Measurements from ENCODE around the gene MRPS9.

The MRPS9 gene

DNA sequence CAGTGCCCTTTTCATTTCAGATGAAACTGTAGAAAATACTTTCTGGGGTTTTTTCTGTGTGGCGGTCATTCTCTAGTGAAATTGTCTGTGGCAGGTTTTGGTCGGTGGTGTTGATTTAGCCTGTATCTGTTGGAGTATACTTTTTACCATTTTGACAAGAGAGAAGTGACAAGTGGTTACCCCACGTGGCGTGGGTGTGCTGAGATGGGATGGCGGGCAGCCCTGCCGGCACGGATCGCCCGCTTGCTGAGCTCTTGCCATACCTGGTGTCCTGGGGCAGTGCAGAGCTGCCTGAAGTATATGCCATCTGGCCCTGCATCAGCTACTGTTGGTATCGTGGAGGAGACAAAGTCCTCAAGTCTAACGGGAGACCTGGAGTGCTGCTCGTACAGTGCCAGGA, 64.1 kb downstream of the MRPS9 start:
- in situ Hi-C loops (cut with MboI; ENCODE audit: low sequenced_read_pairs, unreplicated experiment) = no loop called here
- no peak for DNase-seq (ENCODE audit: low spot score)
- TF ChIP-seq CTCF (IDR thresholded peaks at IDR 0.05; ENCODE audit: borderline replicate concordance, control extremely low read depth, extremely low read depth, insufficient read depth, missing control alignments) = no peak

DNA sequence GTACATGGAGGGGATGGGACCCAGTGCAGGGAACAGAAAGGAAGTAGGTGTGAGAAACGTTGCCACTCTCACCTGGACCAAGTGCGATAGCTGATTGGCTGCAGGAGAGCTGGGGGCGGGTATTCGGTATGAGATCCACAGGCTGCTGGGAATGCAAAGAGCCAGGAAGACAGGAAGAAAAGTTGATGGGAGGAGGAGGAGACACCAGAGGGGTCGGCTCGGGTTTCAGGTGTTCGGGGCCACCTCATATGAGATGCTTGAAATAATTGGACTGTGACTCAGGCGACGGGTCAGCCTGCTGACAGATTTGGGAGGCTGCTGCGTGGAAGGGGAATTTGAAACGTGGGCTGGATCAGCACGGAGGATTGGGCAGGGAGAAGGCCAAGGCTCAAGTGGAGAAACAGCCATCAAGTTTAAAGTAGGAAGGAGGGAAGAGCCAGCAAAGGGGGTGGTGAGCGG, 65.1 kb downstream of the MRPS9 start:
- no peak for TF ChIP-seq CTCF (IDR thresholded peaks at IDR 0.05; ENCODE audit: borderline replicate concordance, control extremely low read depth, extremely low read depth, insufficient read depth, missing control alignments)
- DNase-seq (ENCODE audit: low spot score) = no peak
- in situ Hi-C loops (cut with MboI; ENCODE audit: low sequenced_read_pairs, unreplicated experiment) = no loop called here

DNA sequence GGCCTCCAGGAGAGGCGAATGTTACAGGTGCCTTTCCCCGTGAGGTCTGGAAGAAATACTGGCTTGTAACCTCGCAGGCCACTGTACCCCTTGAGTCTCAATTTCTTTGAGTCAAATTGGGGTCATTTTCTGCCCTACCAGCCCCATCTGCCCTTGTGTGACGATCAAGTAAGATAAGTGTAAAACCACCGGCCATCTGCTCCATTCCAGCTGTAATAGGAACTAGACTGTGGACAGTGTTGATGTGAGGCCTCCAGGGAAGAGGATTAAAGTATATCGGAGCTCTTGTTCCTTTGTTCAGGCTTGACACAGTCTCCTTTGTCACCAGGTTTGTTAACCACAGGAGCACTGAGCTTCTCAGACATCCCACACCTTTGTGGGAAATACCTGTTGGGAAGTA, 65.6 kb downstream of the MRPS9 start:
- in situ Hi-C loops (cut with MboI; ENCODE audit: low sequenced_read_pairs, unreplicated experiment) = no loop called here
- no peak for DNase-seq (ENCODE audit: low spot score)
- TF ChIP-seq CTCF (IDR thresholded peaks at IDR 0.05; ENCODE audit: borderline replicate concordance, control extremely low read depth, extremely low read depth, insufficient read depth, missing control alignments) = no peak

DNA sequence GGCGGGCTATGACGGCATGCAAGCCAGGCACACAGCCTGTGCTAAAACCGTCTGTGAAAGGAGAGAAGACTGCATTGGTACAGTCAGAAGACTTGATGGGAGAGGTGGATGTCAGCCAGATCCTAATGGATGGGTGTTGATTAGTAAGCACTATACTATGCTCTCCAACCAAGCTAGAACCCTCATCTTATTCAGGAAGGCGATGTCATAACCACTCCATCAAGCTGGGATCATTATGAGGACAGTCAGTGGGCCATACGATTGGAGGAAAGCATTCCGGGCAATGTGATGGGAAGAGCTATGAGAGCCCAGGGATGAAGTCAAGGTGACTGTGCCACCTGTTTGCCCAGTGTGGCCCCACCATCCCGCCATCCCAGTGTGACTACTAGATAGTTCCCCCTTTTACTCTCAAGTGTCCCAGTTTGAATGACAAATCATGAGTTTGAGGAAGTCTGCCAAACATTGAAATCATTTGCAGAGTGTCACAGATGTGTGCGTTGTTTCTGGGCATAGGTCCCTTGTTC, 66.4 kb downstream of the MRPS9 start:
- no peak for TF ChIP-seq CTCF (IDR thresholded peaks at IDR 0.05; ENCODE audit: borderline replicate concordance, control extremely low read depth, extremely low read depth, insufficient read depth, missing control alignments)
- no peak for DNase-seq (ENCODE audit: low spot score)
- in situ Hi-C loops (cut with MboI; ENCODE audit: low sequenced_read_pairs, unreplicated experiment) = no loop called here

- in situ Hi-C loops (cut with MboI; ENCODE audit: low sequenced_read_pairs, unreplicated experiment) = loop anchor here (5.0 kb wide), 1 partner anchor 117 kb away; no protein-coding TSS in a partner anchor
- TF ChIP-seq CTCF (IDR thresholded peaks at IDR 0.05; ENCODE audit: borderline replicate concordance, control extremely low read depth, extremely low read depth, insufficient read depth, missing control alignments) = no peak
- DNase-seq (ENCODE audit: low spot score) = peak; percentile 49
These were observed 72.5 kb downstream of the MRPS9 start for GRCh38 chr2:105110295-105110829.

DNA sequence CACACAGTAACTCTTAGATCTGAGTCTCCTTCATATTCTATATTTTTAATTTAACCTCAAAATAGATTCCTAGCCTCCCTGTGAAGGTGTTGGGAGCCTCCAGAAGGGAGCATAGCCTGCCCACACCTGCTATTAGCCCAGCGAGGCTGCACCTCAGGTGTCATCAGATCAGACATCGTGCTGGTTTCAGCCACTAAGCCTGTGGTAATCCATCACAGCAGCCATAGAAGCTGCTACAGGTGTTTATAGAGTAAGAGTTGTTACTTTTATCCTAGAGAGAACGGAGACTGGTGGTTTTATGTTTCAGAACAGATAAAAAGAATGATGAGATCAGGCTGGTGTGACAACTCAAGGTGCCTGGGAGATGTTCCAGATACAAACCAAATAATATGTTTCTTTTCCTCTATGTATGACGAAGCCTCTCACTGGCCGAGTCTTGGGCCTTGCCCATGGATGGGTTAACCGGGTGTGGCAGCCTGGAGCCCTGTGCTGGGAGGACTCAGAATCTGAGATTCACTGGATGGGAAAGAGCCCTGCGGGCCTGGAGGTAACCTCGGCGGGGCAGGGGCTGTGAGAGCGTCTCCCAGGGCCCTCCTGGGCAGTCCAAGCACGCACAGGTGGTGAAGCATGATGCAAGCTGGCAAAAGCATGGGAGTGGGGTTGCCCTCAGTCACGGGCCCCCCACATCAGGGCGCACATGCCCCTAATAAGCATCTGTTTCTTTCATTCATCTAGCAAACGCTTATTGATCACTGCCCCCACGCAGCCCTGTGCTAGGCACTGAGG, 73.7 kb downstream of the MRPS9 start:
- no peak for DNase-seq (ENCODE audit: low spot score)
- TF ChIP-seq CTCF (IDR thresholded peaks at IDR 0.05; ENCODE audit: borderline replicate concordance, control extremely low read depth, extremely low read depth, insufficient read depth, missing control alignments) = no peak
- in situ Hi-C loops (cut with MboI; ENCODE audit: low sequenced_read_pairs, unreplicated experiment) = loop anchor here (5.0 kb wide), 1 partner anchor 116 kb away; no protein-coding TSS in a partner anchor

All from GM13976 (cell line).